Thymus (tissue), 11 donors: Measurements from ENCODE around the gene SRRM3. TPM values are rescaled to one million over a fixed set of nuclear protein-coding genes. Genes with fewer than 3 reads are reported as not detected.

Experiments
- DNase-seq, 9 donors: peaks; one replicate each; pipeline ENCODE4 v3.0.0-alpha.2; 2013; ENCODE audit warnings: low spot score in 9 of 9, low read depth in 6 of 9, missing footprints in 1 of 9
- H3K27ac ChIP-seq, 2 donors: one replicate each; pipeline ENCODE4 v1.5.1; 2013; ENCODE audit warnings: control low read depth in 1 of 2, low read depth in 1 of 2, low read length in 1 of 2, mild to moderate bottlenecking in 1 of 2, moderate library complexity in 1 of 2
- H3K27me3 ChIP-seq, 2 donors: one replicate each; pipeline ENCODE4 v1.5.1; 2013; ENCODE audit warnings: low read length in 1 of 2; ENCODE audit not compliant: control insufficient read depth in 2 of 2, insufficient read depth in 1 of 2
- H3K36me3 ChIP-seq, 2 donors: one replicate each; pipeline ENCODE4 v1.5.1; 2013; ENCODE audit warnings: low read length in 1 of 2, mild to moderate bottlenecking in 1 of 2, moderate library complexity in 1 of 2; ENCODE audit not compliant: control insufficient read depth in 2 of 2, insufficient read depth in 2 of 2
- H3K4me1 ChIP-seq, 2 donors: one replicate each; pipeline ENCODE4 v1.5.1; 2013; ENCODE audit warnings: low read length in 2 of 2; ENCODE audit not compliant: control insufficient read depth in 2 of 2, insufficient read depth in 2 of 2
- H3K4me3 ChIP-seq, 2 donors: one replicate each; pipeline ENCODE4 v1.5.1; 2013; ENCODE audit warnings: low read length in 2 of 2, control low read depth in 1 of 2, mild to moderate bottlenecking in 1 of 2
- H3K9me3 ChIP-seq, 2 donors: one replicate each; pipeline ENCODE4 v1.5.1; 2013; ENCODE audit warnings: low read length in 1 of 2, mild to moderate bottlenecking in 1 of 2; ENCODE audit not compliant: control insufficient read depth in 2 of 2, insufficient read depth in 1 of 2
- WGBS: extraction: QIAGEN DNeasy Blood & Tissue Kit; methylation state at CpG from one replicate; pipeline ENCODE4 v1.1.7; 2013; 5-methylcytosine and 5-hydroxymethylcytosine counted together
- polyA plus RNA-seq: library from polyadenylated mRNA; stranded (reverse); fragments of 200-250 nt; gene quantifications from one replicate; pipeline ENCODE4 v1.2.3, GENCODE V29; 2013
- total RNA-seq: library from RNA; stranded (reverse); fragments of 120-200 nt; gene quantifications from one replicate; pipeline ENCODE4 v1.2.4, GENCODE V29; 2013
- donor health status: healthy.

Gene SRRM3
- total and polyA plus RNA-seq, 2 donors: 0.05 to 1.4 TPM

DNA sequence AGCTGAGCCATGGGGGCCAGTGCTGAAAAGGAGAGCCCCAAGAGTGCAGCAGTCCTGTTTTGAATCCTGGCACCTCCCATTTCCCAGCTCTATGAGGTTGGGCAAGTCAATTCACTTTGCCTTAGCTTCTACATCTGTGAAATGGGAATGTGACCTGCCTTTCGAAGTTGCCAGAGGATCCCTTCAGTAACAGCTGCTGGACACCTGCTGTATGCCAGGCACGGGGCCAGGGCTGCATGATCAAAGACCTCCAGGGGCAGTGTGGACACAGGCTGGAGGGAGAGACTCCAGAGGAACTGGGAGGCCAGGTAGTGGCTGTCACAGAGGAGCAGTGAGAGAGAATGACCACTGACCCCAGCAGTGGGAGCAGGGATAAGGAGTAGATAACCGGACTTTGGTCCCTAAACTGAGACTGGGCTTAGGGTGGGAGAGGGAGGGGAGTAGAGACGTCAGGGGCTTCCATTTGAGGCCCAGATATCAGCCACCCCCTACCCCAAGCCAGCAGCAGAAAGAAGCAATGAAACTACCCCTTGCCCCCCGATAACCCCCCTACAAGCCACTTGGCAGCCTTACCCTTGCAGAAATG lies 45.2 kb downstream of the SRRM3 start:
- no peak overlapping the region for H3K27ac ChIP-seq
- H3K36me3 ChIP-seq: no peaks in the 10 kb centered on the region
- H3K9me3 ChIP-seq: peaks cover 0 to 1% of the 10 kb centered on the region in 2 donors
- no peak for DNase-seq
- H3K27me3 ChIP-seq: peaks cover 0 to 17% of the 10 kb centered on the region in 2 donors
- no peaks in the 10 kb centered on the region for H3K4me1 ChIP-seq
- no peak overlapping the region for H3K4me3 ChIP-seq
- WGBS: 83% methylated on average over 5 of the region's 5 CpGs

DNA sequence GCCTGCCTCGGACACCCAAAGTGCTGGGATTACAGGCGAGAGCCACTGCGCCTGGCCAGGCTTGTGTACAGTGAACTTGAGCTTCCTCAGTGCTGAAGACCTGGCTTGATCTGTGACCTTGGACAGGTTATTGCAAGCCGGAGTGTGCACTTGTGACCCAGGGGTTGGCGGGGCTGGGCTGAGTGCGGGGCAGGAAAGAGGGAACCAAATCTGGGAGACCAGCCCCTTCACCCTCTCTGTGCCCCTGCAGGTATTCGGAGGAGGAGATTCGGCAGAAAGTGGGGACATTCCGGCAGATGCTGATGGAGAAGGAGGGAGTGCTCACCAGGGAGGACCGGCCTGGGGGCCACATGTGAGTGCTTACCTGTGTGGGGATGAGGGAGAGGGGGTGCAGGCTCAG lies 46.2 kb downstream of the SRRM3 start:
- no peak for DNase-seq
- no peak overlapping the region for H3K4me3 ChIP-seq
- no peak overlapping the region for H3K27ac ChIP-seq
- WGBS: 95% methylated on average over 10 of the region's 10 CpGs
- no peaks in the 10 kb centered on the region for H3K36me3 ChIP-seq
- H3K4me1 ChIP-seq: no peaks in the 10 kb centered on the region
- peaks cover 0 to 17% of the 10 kb centered on the region in 2 donors for H3K27me3 ChIP-seq
- peaks cover 0 to 1% of the 10 kb centered on the region in 2 donors for H3K9me3 ChIP-seq

DNA sequence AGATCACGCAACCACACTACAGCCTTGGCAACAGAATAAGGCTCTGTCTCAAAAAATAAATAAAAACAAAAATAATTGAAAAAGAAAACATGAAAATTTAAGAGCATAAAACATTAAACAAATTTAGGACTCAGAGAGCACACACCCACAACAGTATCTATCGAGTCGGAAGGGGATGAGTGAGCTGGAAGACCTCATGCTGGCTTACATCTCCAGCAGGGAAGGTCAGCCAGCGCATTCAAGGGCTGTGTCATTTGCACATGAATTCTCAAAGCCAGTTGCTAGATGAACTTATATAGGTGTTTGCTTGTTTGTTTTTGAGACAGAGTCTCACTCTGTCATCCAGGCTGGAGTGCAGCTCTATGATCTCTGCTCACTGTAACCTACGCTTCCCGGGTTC lies 50.3 kb downstream of the SRRM3 start:
- H3K4me3 ChIP-seq: no peak overlapping the region
- H3K27me3 ChIP-seq: peaks cover 0 to 14% of the 10 kb centered on the region in 2 donors
- peaks cover 0 to 1% of the 10 kb centered on the region in 2 donors for H3K9me3 ChIP-seq
- H3K36me3 ChIP-seq: no peaks in the 10 kb centered on the region
- no peak overlapping the region for H3K27ac ChIP-seq
- WGBS: 90% methylated on average over 6 of the region's 6 CpGs
- no peak for DNase-seq
- H3K4me1 ChIP-seq: no peaks in the 10 kb centered on the region

DNA sequence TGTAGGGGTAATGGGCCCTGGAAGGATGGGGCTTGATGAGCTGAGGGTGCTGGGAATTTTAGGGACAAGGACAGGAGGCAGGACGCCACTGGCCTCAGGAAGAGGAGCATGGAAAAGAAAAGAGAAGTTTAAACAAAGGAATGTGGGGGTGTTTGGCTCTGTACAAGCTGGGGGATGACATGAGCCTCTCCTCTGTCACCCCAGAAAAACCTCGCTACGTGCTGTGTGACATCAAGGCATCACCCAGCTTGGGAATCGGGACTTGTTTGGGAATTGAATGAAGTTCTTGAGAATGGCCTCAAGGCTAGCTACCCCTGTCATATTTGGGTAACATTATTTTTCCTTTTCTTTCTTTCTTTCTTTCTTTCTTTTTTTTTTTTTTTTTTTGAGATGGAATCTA lies 53.1 kb downstream of the SRRM3 start:
- no peaks in the 10 kb centered on the region for H3K36me3 ChIP-seq
- H3K4me1 ChIP-seq: no peaks in the 10 kb centered on the region
- H3K27me3 ChIP-seq: peaks cover 7 to 40% of the 10 kb centered on the region in 2 donors
- WGBS: 94% methylated on average over 4 of the region's 4 CpGs
- no peak for DNase-seq
- H3K9me3 ChIP-seq: peaks cover 1 to 4% of the 10 kb centered on the region in 2 donors
- H3K4me3 ChIP-seq: no peak overlapping the region
- no peak overlapping the region for H3K27ac ChIP-seq

DNA sequence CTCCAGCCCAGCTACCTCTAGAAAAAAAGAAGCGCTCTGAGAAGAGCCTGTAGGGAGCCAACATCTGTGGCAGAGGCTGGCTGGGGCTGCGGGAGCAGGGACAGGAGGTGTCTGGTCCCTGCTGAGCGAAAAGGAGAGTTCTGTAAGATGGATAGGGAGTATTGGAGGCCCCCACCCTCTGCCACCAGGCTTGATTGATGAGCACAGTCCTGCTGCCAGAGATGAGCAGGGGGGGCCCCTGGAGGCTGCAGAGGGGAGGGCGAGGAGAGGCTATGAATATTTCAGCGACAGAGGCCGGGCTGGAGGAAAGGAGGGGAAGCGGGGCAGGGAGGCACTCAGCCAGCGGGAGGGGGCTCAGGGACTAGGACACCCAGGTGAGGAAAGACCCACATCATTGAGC lies 56.3 kb downstream of the SRRM3 start:
- H3K4me3 ChIP-seq: no peak overlapping the region
- H3K27me3 ChIP-seq: peaks cover 17 to 61% of the 10 kb centered on the region in 2 donors
- H3K9me3 ChIP-seq: peaks cover 0 to 4% of the 10 kb centered on the region in 2 donors
- H3K4me1 ChIP-seq: no peaks in the 10 kb centered on the region
- no peaks in the 10 kb centered on the region for H3K36me3 ChIP-seq
- WGBS: 60% methylated on average over 8 of the region's 8 CpGs
- H3K27ac ChIP-seq: no peak overlapping the region
- DNase-seq: no peak

DNA sequence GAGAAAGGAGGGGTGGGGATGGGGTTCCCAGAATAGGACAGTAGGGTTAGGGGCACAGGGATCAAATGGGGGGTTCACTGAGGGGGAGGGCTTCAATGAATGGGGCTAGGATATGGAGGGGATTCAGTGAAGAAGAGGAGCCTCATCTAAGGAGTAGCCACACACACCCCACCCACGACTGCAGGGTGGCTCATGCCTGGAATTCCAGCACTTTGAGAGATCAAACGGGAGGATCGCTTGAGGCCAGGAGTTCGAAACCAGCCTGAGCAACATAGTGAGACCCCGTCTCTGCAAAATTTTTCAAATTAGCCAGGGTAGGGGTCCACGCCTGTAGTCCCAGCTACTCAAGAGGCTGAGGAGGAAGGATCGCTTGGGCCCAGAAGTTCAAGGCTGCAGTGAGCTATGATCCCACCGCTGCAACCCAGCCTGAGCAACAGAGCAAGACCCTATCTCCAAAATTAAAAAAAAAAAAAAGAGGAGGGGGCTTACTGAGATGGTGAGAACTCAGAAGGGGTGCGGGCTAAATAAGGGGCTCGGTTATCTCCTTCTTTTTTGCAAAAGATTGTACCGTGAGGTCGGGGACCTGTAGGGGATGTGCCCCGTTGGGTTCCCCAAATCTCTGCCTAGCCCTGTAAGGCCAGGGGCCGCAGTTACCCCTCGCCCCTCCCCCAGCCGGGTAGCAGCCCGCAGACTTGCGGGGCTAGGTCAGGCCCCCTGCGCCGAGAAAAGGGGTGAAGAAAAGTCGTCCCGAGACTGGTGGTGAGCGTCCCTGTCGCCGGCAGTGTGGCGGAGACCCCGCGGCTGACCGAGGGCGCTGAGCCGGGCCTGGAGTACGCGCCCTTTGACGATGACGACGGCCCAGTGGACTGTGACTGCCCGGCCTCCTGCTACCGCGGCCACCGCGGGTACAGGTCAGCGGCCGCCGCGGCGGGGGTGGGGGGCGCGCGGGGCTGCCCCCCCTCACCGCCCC lies 57.7 kb downstream of the SRRM3 start:
- Histone ChIP-seq H3K9me3 (peaks cover 0 to 4% of the 10 kb centered on the region in 2 donors), H3K36me3 (no peaks in the 10 kb centered on the region), H3K4me3 (peak overlapping the region in 1 of 2 donors; percentile 27), H3K27ac (no peak overlapping the region), H3K27me3 (peaks cover 17 to 70% of the 10 kb centered on the region in 2 donors), H3K4me1 (no peaks in the 10 kb centered on the region)
- DNase-seq: no peak
- 20% methylated on average over 50 of the region's 50 CpGs for WGBS

DNA sequence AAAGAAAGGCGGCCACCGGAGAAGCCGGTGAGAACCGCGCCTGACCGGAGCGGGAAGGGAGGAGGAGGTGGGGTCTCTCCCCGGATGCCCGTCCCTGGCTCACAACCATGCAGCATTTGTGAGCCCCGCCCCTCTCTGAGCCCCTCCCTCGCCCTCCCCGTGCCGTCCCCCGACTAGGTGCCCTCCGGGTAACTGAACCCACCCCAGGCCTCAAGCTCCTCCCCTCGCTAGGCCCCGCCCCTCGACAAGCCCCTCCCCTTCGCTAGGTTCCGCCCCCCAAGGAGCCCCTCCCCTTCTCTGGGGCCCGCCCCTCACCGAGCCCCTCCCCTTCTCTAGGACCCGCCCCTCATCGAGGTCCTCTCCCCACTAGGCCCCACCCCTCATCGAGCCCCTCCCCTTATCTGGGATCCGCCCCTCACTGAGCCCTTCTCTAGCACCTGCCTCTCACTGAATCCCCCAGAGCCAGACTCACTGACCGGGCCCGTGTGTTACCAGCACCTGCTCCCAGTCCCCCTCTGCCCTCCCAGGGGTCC lies 58.5 kb downstream of the SRRM3 start:
- Histone ChIP-seq H3K4me3 (peak overlapping the region in 1 of 2 donors; percentile 27), H3K27ac (no peak overlapping the region), H3K9me3 (peaks cover 0 to 4% of the 10 kb centered on the region in 2 donors), H3K4me1 (no peaks in the 10 kb centered on the region), H3K27me3 (peaks cover 17 to 76% of the 10 kb centered on the region in 2 donors), H3K36me3 (no peaks in the 10 kb centered on the region)
- DNase-seq: peak in 4 of 9 donors; percentile 16 to 48 (median 34)
- WGBS: 11% methylated on average over 28 of the region's 28 CpGs

DNA sequence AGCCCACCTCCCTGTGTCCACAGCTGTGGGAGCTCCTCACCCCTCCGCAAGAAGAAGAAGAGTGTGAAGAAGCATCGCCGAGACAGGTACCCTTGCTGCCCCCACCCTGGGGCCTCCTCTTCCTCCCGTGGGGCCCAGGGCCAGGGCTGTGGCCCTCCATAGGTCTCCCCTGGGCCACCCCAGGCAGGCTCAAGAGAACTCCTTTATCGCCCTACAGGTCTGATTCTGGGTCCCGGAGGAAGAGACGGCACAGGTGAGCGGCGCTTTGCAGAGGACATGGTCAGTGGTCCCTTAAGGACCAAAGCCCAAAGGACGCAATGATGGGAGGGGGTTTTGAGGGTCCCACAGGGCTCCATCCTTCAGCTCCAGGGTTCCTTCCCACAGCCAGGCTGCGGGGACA lies 59.6 kb downstream of the SRRM3 start:
- no peak for DNase-seq
- Histone ChIP-seq H3K27me3 (peaks cover 17 to 77% of the 10 kb centered on the region in 2 donors), H3K36me3 (no peaks in the 10 kb centered on the region), H3K4me3 (no peak overlapping the region), H3K4me1 (no peaks in the 10 kb centered on the region), H3K9me3 (peaks cover 0 to 4% of the 10 kb centered on the region in 2 donors), H3K27ac (no peak overlapping the region)
- WGBS: 94% methylated on average over 11 of the region's 11 CpGs

DNA sequence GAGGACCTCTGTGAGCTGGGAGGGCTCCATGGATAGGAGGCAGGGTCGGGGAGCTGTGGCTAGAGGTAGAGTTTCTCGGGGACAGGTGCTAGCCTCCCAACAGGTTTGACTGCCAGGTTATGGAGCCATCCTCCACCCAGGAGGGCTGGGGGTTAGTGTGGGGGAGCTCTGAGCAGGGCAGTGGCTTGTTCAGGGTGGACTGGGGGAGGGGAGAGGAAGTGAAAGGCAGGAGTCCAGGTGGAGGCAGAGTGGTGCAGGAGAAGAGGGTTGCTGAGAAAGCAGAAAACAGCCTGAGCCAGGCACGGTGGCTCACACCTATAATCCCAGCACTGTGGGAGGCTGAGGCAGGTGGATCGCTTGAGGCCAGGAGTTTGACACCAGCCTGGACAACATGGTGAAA lies 60.2 kb downstream of the SRRM3 start:
- peaks cover 0 to 8% of the 10 kb centered on the region in 2 donors for H3K9me3 ChIP-seq
- H3K27me3 ChIP-seq: peaks cover 22 to 80% of the 10 kb centered on the region in 2 donors
- H3K36me3 ChIP-seq: no peaks in the 10 kb centered on the region

More for the DNA sequence above, 60.2 kb downstream of the SRRM3 start:
- WGBS: 81% methylated on average over 4 of the region's 4 CpGs
- Histone ChIP-seq H3K4me3 (no peak overlapping the region), H3K4me1 (no peaks in the 10 kb centered on the region), H3K27ac (no peak overlapping the region)
- DNase-seq: no peak
